HEK293 (cell line): ENCODE results near the gene CDC14A.

ENCODE experiments used
- BCL11A ChIP-seq: fragments of 450-650 bp; formaldehyde crosslinking; IDR thresholded peaks from 2 replicates; pipeline ENCODE4 v1.5.1; 2016; ENCODE audit warnings: low read depth, missing biosample characterization, missing genetic modification characterization
- GLIS2 ChIP-seq: fragments of 450-650 bp; formaldehyde crosslinking; IDR thresholded peaks from 2 replicates; pipeline ENCODE4 v1.5.1; 2016; ENCODE audit warnings: missing biosample characterization, missing genetic modification characterization
- KLF7 ChIP-seq: fragments of 450-650 bp; formaldehyde crosslinking; IDR thresholded peaks from 2 replicates; pipeline ENCODE4 v1.5.1; 2016; ENCODE audit warnings: missing biosample characterization, missing genetic modification characterization, borderline replicate concordance
- OSR2 ChIP-seq: fragments of 450-650 bp; formaldehyde crosslinking; IDR thresholded peaks from 2 replicates; pipeline ENCODE4 v1.5.1; 2016; ENCODE audit warnings: missing biosample characterization, missing genetic modification characterization
- PRDM1 ChIP-seq: fragments of 450-650 bp; formaldehyde crosslinking; IDR thresholded peaks from 2 replicates; pipeline ENCODE4; 2016; ENCODE audit warnings: missing biosample characterization, missing genetic modification characterization
- SP2 ChIP-seq: fragments of 450-650 bp; formaldehyde crosslinking; IDR thresholded peaks from 2 replicates; pipeline ENCODE4 v1.5.1; 2016; ENCODE audit warnings: missing biosample characterization, missing genetic modification characterization
- SP3 ChIP-seq: fragments of 450-650 bp; formaldehyde crosslinking; IDR thresholded peaks from 2 replicates; pipeline ENCODE4 v1.5.1; 2016; ENCODE audit warnings: missing biosample characterization, missing genetic modification characterization
- ZBTB48 ChIP-seq: fragments of 450-650 bp; formaldehyde crosslinking; IDR thresholded peaks from 2 replicates; pipeline ENCODE4 v1.5.1; 2016; ENCODE audit warnings: missing biosample characterization, missing genetic modification characterization
- ZFP37 ChIP-seq: fragments of 450-650 bp; formaldehyde crosslinking; IDR thresholded peaks from 2 replicates; pipeline ENCODE4 v1.5.1; 2016; ENCODE audit warnings: missing biosample characterization, missing genetic modification characterization
- ZIC2 ChIP-seq: fragments of 450-650 bp; formaldehyde crosslinking; IDR thresholded peaks from 2 replicates; pipeline ENCODE4 v1.5.1; 2016; ENCODE audit warnings: missing biosample characterization, missing genetic modification characterization
- ZNF146 ChIP-seq: fragments of 450-650 bp; formaldehyde crosslinking; IDR thresholded peaks from 2 replicates; pipeline ENCODE4 v1.5.1; 2016; ENCODE audit warnings: missing biosample characterization, missing genetic modification characterization
- ZNF18 ChIP-seq: fragments of 450-650 bp; formaldehyde crosslinking; IDR thresholded peaks from 2 replicates; pipeline ENCODE4 v1.5.1; 2016; ENCODE audit warnings: missing biosample characterization, missing genetic modification characterization
- ZNF223 ChIP-seq: fragments of 450-650 bp; formaldehyde crosslinking; IDR thresholded peaks from 2 replicates; pipeline ENCODE4 v1.5.1; 2016; ENCODE audit warnings: missing biosample characterization, missing genetic modification characterization
- ZNF292 ChIP-seq: fragments of 450-650 bp; formaldehyde crosslinking; IDR thresholded peaks from 2 replicates; pipeline ENCODE4 v1.5.1; 2016; ENCODE audit warnings: low read depth, missing biosample characterization, missing genetic modification characterization, borderline replicate concordance
- ZNF366 ChIP-seq: fragments of 450-650 bp; formaldehyde crosslinking; conservative IDR thresholded peaks from 2 replicates; pipeline ENCODE4 v1.5.1; 2016; ENCODE audit warnings: missing biosample characterization, missing genetic modification characterization
- ZNF394 ChIP-seq: fragments of 450-650 bp; formaldehyde crosslinking; IDR thresholded peaks from 2 replicates; pipeline ENCODE4 v1.5.1; 2016; ENCODE audit warnings: missing biosample characterization, missing genetic modification characterization, mild to moderate bottlenecking, moderate library complexity, borderline replicate concordance
- ZNF449 ChIP-seq: fragments of 450-650 bp; formaldehyde crosslinking; IDR thresholded peaks from 2 replicates; pipeline ENCODE4 v1.5.1; 2017; ENCODE audit warnings: missing biosample characterization, mild to moderate bottlenecking, missing genetic modification characterization, moderate library complexity
- ZNF530 ChIP-seq: fragments of 450-650 bp; formaldehyde crosslinking; IDR thresholded peaks from 2 replicates; pipeline ENCODE4 v1.5.1; 2016; ENCODE audit warnings: low read depth, missing biosample characterization, missing genetic modification characterization
- ZNF621 ChIP-seq: fragments of 450-650 bp; formaldehyde crosslinking; IDR thresholded peaks from 2 replicates; pipeline ENCODE4 v1.5.1; 2017; ENCODE audit warnings: missing biosample characterization, missing genetic modification characterization
- ZNF701 ChIP-seq: fragments of 450-650 bp; formaldehyde crosslinking; IDR thresholded peaks from 2 replicates; pipeline ENCODE4 v1.5.1; 2016; ENCODE audit warnings: missing biosample characterization, missing genetic modification characterization
- ZNF707 ChIP-seq: fragments of 450-650 bp; formaldehyde crosslinking; IDR thresholded peaks from 2 replicates; pipeline ENCODE4 v1.5.1; 2016; ENCODE audit warnings: missing biosample characterization, missing genetic modification characterization
- ZNF747 ChIP-seq: fragments of 450-650 bp; formaldehyde crosslinking; IDR thresholded peaks from 2 replicates; pipeline ENCODE4 v1.5.1; 2016; ENCODE audit warnings: missing biosample characterization, missing genetic modification characterization
- ZNF777 ChIP-seq: fragments of 450-650 bp; formaldehyde crosslinking; IDR thresholded peaks from 2 replicates; pipeline ENCODE4 v1.5.1; 2017; ENCODE audit warnings: missing biosample characterization, missing genetic modification characterization, borderline replicate concordance
- ZNF830 ChIP-seq: fragments of 450-650 bp; IDR thresholded peaks from 2 replicates; pipeline ENCODE4 v1.5.0; 2018; ENCODE audit warnings: missing biosample characterization, missing genetic modification characterization, low read depth, mild to moderate bottlenecking, moderate library complexity
- ZSCAN16 ChIP-seq: fragments of 450-650 bp; formaldehyde crosslinking; IDR thresholded peaks from 2 replicates; pipeline ENCODE4 v1.5.1; 2016; ENCODE audit warnings: missing biosample characterization, missing genetic modification characterization
- ZXDB ChIP-seq: fragments of 450-650 bp; formaldehyde crosslinking; IDR thresholded peaks from 2 replicates; pipeline ENCODE4 v1.5.1; 2016; ENCODE audit warnings: missing biosample characterization, missing genetic modification characterization
- TF ChIP-seq, protein P1 (sequence below): fragments of 450-650 bp; formaldehyde crosslinking; IDR thresholded peaks from 2 replicates; pipeline ENCODE4 v1.5.1; 2016; ENCODE audit warnings: missing biosample characterization, missing genetic modification characterization
- TF ChIP-seq, protein P2 (sequence below): fragments of 450-650 bp; formaldehyde crosslinking; IDR thresholded peaks from 2 replicates; pipeline ENCODE4 v1.5.1; 2016; ENCODE audit warnings: missing biosample characterization, missing genetic modification characterization
- TF ChIP-seq, protein P3 (sequence below): fragments of 450-650 bp; formaldehyde crosslinking; IDR thresholded peaks from 2 replicates; pipeline ENCODE4 v1.5.1; 2016; ENCODE audit warnings: missing biosample characterization, missing genetic modification characterization
- TF ChIP-seq, protein P4 (sequence below): fragments of 450-650 bp; IDR thresholded peaks from 2 replicates; pipeline ENCODE4 v1.5.1; 2018; ENCODE audit warnings: missing biosample characterization, missing genetic modification characterization

CDC14A gene

DNA sequence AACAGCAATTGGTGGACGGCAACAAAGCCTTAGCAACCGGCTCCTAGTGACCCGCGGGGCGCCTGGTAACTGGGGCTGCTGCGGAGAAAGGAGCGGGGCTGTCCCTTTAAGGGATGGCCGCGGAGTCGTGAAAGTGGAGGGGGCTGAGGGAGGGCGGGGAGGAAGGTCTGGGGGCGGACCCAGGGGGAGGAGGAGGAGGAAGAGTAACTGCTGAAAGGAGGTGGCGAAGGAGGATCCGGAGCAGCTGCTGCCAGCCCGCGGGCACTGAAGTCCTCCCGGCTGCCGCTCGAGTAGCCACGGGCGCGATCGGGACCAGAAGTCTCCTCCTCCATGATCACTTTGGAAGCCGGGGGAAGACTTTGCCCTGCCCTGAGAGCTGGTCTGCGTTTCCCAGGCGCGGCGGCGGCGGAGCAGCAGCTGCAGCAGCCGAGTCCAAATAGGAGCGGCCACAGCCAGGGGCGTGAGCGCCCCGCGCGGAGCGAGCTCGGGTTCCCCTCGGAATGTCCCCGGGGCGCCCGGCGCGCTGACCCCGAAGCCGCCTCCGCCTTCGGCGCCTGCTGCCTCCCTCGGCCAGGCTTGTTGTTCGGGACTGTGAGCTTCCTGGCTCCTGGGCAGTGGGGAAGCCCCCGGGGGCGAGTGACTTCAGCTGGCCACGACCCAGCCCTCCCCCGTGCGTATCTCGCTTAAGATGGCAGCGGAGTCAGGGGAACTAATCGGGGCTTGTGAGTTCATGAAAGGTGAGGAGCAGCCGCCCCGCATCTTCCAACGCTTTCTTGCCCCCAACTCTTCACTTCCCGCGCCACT is at the start of gene CDC14A (continued):
- TF ChIP-seq ZIC2 (tag by site-specific recombination) (peak; percentile 46), ZNF366 (tag by site-specific recombination) (no peak; the same call in 1 of the 2 replicates), SP2 (tag by site-specific recombination) (peak; percentile 90), ZNF747 (tag by site-specific recombination) (no peak), ZSCAN16 (no peak), ZFP37 (tag by site-specific recombination) (peak; percentile 18; the same call in 1 of the 2 replicates), ZNF146 (tag by site-specific recombination) (no peak), ZNF707 (tag by site-specific recombination) (no peak), KLF7 (tag by site-specific recombination) (no peak), ZNF223 (no peak), ZNF701 (tag by site-specific recombination) (no peak), ZNF292 (tag by site-specific recombination) (no peak), ZNF394 (tag by site-specific recombination) (peak; percentile 89), ZXDB (tag by site-specific recombination) (peak; percentile 34), ZNF830 (no peak), OSR2 (tag by site-specific recombination) (peak; percentile 37; the same call in 1 of the 2 replicates), BCL11A (tag by site-specific recombination) (no peak), SP3 (peak; percentile 93), ZNF621 (tag by site-specific recombination) (no peak), PRDM1 (tag by site-specific recombination) (no peak), GLIS2 (tag by site-specific recombination) (0 out of 2 replicates have a peak, but pooled peaks have one; percentile 69), ZNF777 (tag by site-specific recombination) (no peak), ZNF530 (tag by site-specific recombination) (no peak), ZBTB48 (no peak), ZNF18 (tag by site-specific recombination) (no peak), ZNF449 (tag by site-specific recombination) (peak; percentile 27; the same call in 1 of the 2 replicates)
- TF ChIP-seq, protein P1, sequence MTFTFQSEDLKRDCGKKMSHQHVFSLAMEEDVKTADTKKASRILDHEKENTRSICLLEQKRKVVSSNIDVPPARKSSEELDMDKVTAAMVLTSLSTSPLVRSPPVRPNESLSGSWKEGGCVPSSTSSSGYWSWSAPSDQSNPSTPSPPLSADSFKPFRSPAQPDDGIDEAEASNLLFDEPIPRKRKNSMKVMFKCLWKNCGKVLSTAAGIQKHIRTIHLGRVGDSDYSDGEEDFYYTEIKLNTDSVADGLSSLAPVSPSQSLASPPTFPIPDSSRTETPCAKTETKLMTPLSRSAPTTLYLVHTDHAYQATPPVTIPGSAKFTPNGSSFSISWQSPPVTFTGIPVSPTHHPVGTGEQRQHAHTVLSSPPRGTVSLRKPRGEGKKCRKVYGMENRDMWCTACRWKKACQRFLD: no peak
- TF ChIP-seq, protein P2, sequence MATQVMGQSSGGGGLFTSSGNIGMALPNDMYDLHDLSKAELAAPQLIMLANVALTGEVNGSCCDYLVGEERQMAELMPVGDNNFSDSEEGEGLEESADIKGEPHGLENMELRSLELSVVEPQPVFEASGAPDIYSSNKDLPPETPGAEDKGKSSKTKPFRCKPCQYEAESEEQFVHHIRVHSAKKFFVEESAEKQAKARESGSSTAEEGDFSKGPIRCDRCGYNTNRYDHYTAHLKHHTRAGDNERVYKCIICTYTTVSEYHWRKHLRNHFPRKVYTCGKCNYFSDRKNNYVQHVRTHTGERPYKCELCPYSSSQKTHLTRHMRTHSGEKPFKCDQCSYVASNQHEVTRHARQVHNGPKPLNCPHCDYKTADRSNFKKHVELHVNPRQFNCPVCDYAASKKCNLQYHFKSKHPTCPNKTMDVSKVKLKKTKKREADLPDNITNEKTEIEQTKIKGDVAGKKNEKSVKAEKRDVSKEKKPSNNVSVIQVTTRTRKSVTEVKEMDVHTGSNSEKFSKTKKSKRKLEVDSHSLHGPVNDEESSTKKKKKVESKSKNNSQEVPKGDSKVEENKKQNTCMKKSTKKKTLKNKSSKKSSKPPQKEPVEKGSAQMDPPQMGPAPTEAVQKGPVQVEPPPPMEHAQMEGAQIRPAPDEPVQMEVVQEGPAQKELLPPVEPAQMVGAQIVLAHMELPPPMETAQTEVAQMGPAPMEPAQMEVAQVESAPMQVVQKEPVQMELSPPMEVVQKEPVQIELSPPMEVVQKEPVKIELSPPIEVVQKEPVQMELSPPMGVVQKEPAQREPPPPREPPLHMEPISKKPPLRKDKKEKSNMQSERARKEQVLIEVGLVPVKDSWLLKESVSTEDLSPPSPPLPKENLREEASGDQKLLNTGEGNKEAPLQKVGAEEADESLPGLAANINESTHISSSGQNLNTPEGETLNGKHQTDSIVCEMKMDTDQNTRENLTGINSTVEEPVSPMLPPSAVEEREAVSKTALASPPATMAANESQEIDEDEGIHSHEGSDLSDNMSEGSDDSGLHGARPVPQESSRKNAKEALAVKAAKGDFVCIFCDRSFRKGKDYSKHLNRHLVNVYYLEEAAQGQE (tag by site-specific recombination): no peak
- TF ChIP-seq, protein P3, sequence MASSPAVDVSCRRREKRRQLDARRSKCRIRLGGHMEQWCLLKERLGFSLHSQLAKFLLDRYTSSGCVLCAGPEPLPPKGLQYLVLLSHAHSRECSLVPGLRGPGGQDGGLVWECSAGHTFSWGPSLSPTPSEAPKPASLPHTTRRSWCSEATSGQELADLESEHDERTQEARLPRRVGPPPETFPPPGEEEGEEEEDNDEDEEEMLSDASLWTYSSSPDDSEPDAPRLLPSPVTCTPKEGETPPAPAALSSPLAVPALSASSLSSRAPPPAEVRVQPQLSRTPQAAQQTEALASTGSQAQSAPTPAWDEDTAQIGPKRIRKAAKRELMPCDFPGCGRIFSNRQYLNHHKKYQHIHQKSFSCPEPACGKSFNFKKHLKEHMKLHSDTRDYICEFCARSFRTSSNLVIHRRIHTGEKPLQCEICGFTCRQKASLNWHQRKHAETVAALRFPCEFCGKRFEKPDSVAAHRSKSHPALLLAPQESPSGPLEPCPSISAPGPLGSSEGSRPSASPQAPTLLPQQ (tag by site-specific recombination): no peak; the same call in 1 of the 2 replicates
- TF ChIP-seq, protein P4, sequence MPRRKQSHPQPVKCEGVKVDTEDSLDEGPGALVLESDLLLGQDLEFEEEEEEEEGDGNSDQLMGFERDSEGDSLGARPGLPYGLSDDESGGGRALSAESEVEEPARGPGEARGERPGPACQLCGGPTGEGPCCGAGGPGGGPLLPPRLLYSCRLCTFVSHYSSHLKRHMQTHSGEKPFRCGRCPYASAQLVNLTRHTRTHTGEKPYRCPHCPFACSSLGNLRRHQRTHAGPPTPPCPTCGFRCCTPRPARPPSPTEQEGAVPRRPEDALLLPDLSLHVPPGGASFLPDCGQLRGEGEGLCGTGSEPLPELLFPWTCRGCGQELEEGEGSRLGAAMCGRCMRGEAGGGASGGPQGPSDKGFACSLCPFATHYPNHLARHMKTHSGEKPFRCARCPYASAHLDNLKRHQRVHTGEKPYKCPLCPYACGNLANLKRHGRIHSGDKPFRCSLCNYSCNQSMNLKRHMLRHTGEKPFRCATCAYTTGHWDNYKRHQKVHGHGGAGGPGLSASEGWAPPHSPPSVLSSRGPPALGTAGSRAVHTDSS: peak; percentile 88
